Left ventricle myocardium superior (tissue), 1 donor: ENCODE data around the gene SCN9A. TPM values are rescaled to one million over a fixed set of nuclear protein-coding genes. Genes with fewer than 3 reads are reported as not detected.
A peak's percentile ranks its signal among the peaks of the same experiment; 100 is the strongest.
"Not testable (repeated sequence)": the region's sequence is repeated elsewhere in the genome, so short reads cannot be mapped to it uniquely, and the experiment has no call there.

Experiments used
- ATAC-seq: fragments of 200-7000 bp; cut with Tn5 transposase; one replicate; pipeline ENCODE4 v1.9.1; 2020; ENCODE audit warnings: mild to moderate bottlenecking, moderate library complexity
- DNase-seq: peaks from one replicate; pipeline ENCODE4 v3.0.0-alpha.2; 2020
- intact Hi-C: fragments of 100-400 bp; cut with micrococcal nuclease; formaldehyde crosslinking; loops from one replicate; pipeline ENCODE4 v1.11.0; 2022
- total RNA-seq: library from RNA; stranded (reverse); fragmentation: NEBNext Ultra II Directional; extraction: Animal tissue kit (Norgen Biotek cat#: 25700); gene quantifications from one replicate; pipeline ENCODE4 v1.2.1, GENCODE V29; 2021
- donor health status: DM: no; HTN: yes; CAD: no; lungs with severe emphysema.

SCN9A gene
- total RNA-seq, 1 donor from 2014 or later, result 1.3 TPM

DNA sequence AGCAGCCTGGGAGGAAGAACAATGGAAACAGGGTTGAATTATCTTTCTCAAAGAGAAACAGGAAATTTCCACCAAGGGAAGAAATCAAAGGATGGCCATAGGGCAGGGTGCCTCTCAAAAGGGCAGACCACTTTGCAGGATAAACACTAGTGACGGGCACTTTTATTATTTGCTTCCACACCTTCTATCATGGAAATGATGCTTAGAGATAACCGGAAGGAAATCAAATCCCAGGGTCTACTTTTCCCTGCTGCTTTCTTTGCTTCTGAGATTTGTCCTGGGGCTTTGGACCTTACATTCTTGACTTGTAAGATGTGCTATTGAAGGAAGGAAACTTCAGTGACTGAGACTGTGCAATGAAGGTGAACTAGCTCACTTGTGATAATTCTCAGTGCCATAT lies 1.1 kb upstream of the SCN9A start:
- intact Hi-C loops, result no loop called here
- DNase-seq, result no peak
- ATAC-seq, result no peak

- intact Hi-C loops, result no loop called here
- DNase-seq (no peak), ATAC-seq (no peak)
Observed at GRCh38 chr2:166376488-166376828, 714 bp upstream of the SCN9A start.

DNA sequence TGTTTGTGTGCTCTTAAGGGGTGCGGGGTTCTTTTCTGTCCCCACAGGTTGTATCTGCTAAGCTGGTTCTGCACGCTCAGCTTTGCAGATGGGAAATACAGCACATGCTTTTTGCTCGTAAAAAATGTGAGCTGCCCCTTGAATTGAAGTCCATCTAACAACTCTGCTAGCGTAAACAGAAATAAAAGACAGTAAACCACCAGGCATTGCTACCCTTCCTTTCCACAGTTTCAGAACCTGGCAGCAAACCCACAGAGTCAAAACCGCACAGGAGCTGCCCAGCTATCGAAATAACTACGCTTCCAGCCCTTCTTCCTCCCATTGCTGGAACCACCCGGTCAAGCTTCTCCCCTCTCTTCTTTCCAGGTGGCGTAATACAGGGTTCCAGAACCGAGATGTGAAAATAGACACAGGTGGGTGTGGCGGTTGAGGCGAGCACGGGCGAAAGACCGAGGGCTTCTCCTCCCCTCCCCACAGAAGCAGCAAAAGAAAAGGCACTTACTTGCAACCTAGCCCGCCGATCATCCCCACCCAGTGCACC lies 479 bp downstream of the SCN9A start:
- intact Hi-C loops, result no loop called here
- ATAC-seq (peak; percentile 34), DNase-seq (no peak)

DNA sequence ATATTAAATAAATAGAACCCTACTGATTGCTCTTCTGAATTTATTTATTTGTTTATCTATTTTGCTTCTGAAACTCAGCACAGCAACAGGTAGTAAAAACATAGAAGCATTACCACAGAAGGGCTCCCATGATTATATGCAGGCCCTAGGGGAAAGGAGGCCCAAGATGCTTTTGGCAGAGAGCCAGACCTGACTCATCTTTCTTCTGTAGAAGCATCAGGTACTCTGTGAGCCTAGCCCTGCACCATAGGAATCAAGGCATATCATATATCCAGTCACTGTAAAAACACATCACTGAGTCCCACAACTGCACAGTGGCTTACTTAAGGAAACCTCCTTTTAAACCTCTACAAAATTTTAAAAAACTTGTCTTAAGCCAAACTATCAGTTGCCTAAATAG lies 1.8 kb downstream of the SCN9A start:
- DNase-seq, result no peak
- intact Hi-C loops, result no loop called here
- ATAC-seq, result no peak

DNA sequence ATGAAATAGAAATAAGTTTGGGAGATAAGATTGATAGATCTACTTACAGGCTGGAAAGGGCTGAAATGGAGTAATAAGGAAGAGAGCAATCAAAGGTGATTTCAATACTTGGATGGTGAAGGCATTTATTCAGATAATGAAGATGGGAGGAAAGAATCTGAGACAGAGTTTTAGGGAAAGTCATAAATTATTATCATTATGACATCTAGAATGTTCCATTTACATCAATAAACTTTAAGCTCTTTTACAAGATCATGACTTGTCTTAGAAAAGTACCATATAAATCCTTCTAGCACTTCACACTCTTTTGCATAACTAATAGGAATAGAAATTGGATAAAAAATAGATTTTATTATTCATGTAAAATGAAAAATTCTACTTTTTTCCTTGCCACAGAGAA lies 2.2 kb downstream of the SCN9A start:
- DNase-seq (no peak), ATAC-seq (no peak)
- intact Hi-C loops, result no loop called here

DNA sequence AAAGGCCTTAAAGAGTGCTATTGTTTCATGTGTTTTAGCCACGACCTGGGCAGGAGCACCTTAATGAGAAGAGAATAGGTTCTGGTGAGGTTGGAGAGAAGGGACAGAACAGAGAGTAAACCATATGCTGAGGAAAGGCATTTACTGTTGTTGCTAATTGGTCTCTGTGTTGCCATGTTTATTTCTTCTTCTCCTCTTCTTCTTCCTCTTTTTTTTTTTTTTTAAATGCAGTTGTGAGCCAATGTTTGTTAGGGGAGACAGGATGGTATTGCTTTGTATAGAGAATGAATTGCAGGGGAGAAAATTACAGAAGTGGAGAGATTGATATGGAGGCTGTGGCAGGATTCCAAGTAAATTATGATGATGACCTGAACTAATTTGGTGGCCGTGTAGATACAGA lies 2.6 kb downstream of the SCN9A start:
- DNase-seq (no peak), ATAC-seq (no peak)
- intact Hi-C loops, result no loop called here

GRCh38 chr2:166372046-166372445 lies 3.7 kb downstream of the SCN9A start:
- ATAC-seq (no peak), DNase-seq (no peak)
- intact Hi-C loops, result no loop called here

- DNase-seq (no peak), ATAC-seq (no peak)
- intact Hi-C loops, result no loop called here
Observed at GRCh38 chr2:166365803-166366420, 9.8 kb downstream of the SCN9A start.

DNA sequence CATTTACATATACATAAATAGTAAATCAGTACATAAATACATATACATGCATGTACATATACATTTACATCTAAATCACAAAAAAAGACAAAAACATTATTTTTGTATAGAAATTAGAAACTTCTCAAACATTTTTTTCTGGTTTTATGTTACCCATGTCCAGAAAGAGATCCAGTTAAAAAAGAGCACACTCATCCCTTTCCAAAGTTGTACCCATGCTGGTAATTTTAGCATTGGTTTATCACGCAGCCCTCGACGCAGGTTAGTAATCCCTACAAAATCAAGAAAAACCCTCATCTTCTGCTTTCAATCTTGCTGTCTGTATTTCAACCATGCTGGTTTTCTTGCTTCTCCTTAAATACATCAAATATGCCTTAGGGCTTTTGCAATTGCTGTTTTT lies 10.5 kb downstream of the SCN9A start:
- ATAC-seq (no peak), DNase-seq (no peak)
- intact Hi-C loops, result no loop called here

GRCh38 chr2:166364476-166365161 lies 11.1 kb downstream of the SCN9A start:
- ATAC-seq (no peak), DNase-seq (no peak)
- intact Hi-C loops, result no loop called here

DNA sequence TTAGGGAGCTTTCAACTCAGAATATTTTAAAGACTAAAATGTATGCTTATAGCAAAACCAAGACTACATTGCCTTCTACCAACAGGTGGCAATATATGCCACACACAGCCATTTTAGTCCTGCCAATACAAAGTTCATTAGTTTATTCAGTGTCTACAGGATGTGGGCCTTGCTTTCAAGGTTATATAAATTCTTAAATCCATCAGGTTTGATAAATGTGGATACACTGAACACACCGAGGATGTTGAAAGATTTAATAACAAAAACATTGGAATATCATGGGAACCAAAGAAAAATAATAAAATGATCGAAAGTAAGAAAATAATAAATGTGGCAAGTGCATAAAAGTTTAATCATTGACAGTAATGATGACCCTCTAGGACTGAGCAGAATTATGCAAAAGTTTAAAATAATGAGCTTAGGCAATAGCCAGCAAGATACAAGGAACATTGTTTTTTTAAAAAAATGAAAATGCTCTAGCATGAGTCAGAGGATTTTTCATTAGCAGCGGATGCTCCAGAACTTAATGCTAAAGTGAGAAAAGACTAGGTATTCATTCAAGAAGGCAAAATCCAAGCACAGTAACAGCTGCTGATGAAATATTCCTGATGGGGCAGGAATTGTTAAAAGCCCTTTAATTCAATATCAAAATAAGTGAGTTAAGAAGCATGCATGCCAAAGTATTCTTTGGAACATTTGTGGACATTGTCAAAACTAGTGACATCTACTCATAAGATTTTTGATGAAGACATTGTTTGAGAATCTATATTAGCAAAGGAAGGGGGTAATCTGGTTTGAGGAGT lies 14.2 kb downstream of the SCN9A start:
- intact Hi-C loops, result no loop called here
- ATAC-seq (no peak), DNase-seq (no peak)

DNA sequence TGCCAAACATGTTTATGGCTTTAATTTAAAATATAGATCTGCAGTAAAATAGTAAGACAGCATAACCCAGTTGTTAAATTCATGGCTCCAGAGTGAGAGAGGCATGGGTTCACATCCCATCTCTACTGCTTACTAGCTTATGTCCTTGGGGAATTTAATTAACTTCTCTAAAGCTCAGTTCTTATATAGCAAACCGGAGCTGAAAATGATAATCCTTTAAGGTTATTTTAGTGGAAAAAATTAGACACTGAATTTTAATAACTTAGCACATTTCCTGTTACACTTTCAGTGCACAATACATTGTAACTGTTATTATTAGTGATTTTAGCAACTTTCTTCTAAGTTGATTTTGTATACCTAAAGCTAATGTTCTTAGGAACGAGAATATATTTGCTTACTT lies 14.8 kb downstream of the SCN9A start:
- intact Hi-C loops, result no loop called here
- ATAC-seq (no peak), DNase-seq (no peak)

GRCh38 chr2:166360426-166360825 lies 15.3 kb downstream of the SCN9A start:
- intact Hi-C loops, result no loop called here
- ATAC-seq (no peak), DNase-seq (no peak)

DNA sequence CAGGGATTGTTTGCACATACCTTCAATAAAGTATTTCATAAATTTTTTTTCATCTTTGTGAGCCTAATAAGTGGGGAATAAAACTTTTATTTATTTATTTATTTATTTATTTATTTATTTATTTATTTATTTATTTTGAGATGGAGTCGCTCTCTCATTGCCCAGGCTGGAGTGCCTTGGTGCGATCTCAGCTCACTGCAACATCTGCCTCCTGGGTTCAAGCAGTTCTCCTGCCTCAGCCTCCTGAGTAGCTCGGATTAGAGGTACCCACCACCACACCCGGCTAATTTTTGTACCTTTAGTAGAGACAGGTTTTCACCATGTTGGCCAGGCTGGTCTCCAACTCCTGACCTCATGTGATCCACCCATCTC lies 17.8 kb downstream of the SCN9A start:
- ATAC-seq, DNase-seq, intact Hi-C loops: not testable (repeated sequence)

- intact Hi-C loops, result no loop called here
- no peak for DNase-seq
- no peak for ATAC-seq
Observed at GRCh38 chr2:166357068-166357949, 18.4 kb downstream of the SCN9A start.

GRCh38 chr2:166351319-166351718 lies 24.4 kb downstream of the SCN9A start:
- DNase-seq, result no peak
- no peak for ATAC-seq
- intact Hi-C loops, result no loop called here

- ATAC-seq, result no peak
Observed at GRCh38 chr2:166350525-166350924, 25.2 kb downstream of the SCN9A start.

GRCh38 chr2:166344286-166345113 lies 31.2 kb downstream of the SCN9A start:
- no peak for ATAC-seq

More at GRCh38 chr2:166350525-166350924, 25.2 kb downstream of the SCN9A start:
- DNase-seq, result no peak
- intact Hi-C loops, result no loop called here

DNA sequence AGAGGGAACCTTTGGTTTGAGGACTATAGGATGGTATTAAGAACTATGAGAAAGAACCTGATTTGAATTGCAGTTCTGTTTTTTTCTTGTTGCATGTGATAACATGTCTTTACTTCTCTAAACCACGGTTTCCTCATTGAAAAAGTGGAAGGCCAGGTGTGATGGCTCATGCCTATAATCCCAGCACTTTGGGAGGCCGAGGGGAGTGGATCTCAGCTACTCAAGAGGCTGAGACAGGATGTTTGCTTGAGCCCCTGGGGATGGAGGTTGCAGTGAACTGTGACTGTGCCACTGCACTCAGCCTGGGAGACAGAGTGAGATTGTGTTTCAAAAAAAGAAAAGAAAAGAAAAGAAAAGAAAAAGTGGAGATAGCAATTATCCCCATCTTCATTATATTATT lies 32.3 kb downstream of the SCN9A start:
- ATAC-seq, result no peak

More at GRCh38 chr2:166344286-166345113, 31.2 kb downstream of the SCN9A start:
- intact Hi-C loops, result no loop called here
- no peak for DNase-seq

More for the DNA sequence above, 32.3 kb downstream of the SCN9A start:
- intact Hi-C loops, result no loop called here
- DNase-seq, result no peak
